ENCODE results near the gene TIMM13. TPM values are rescaled to one million over a fixed set of nuclear protein-coding genes. Genes with fewer than 3 reads are reported as not detected.

TIMM13 gene
- 32.5 and 33.1 TPM in 2 replicates for total RNA-seq

DNA sequence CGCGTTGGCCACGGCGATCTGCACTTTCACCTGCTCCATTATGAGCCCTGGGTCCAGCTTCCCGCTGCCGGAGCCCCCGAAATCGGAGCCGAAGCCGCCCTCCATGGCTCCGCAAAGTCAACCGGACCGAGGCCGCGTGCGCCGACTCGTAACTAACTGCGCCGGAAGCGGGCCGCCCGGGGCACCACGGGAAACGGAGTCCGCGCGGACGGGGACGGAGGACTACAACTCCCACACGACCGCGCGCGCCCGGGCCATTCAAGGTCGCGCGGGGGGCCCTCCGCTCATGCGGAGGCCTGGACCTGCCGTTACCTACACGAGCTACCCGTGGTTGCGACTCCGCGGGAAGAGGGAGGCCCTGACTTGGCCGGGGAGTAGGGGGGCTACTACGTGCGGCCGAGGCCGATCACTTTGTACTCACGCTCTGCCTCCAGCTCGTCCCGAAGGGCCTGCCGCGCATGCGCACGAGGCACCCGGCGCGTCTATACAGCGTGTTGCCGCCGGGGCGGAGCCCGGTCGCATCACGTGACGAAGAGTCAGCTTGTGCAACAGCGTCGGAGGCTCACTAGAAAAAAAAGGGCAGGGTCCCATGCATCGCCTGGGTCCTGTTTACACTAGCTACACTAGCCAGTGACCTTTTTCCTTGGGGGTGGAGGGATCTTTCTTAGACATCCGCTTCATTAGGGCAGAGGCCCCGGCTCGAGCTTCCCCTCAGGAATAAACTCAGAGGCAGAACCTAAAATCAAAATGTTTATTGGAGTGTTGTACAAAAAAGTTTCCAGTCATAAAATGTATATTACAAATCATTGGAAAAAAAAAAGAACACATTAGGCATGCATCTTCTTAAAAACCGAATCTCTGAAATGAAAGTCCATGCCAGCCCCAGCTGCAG lies at the start of gene TIMM13:
Gene TIMM13 (minus strand): TSS at position 158 of the 892 bp plus-strand sequence. CDS start 53 bp downstream, at position 105.

GRCh38 chr19:2475702-2476450 lies 48.5 kb upstream of the TIMM13 start, which contains the start of gene GADD45B:
Gene GADD45B (plus strand): TSS chr19:2476127. CDS start chr19:2476359, 232 bp downstream.

Other genes with a start within 250 kb of the TIMM13 start
- 33.8 and 37.4 TPM in 2 replicates for gene PLEKHJ1, start 191.3 kb downstream of the TIMM13 start, total RNA-seq
- gene SF3A2, start 190.8 kb downstream of the TIMM13 start, total RNA-seq: 20.9 and 33.6 TPM in 2 replicates
- 1.6 and 2.1 TPM in 2 replicates for gene AMH, start 178.3 kb downstream of the TIMM13 start, total RNA-seq
- not detected in 2 replicates for gene JSRP1, start 171.2 kb downstream of the TIMM13 start, total RNA-seq
- gene PEAK3, start 145.4 kb downstream of the TIMM13 start, total RNA-seq: under 0.01 TPM in 1 of 2 replicates, not detected in the other
- not detected in 2 replicates for gene LINGO3, start 119.4 kb downstream of the TIMM13 start, total RNA-seq
- 50.0 and 52.1 TPM in 2 replicates for gene LSM7, start 99.0 kb downstream of the TIMM13 start, total RNA-seq
- 29.3 and 36.0 TPM in 2 replicates for gene SPPL2B, start 98.9 kb downstream of the TIMM13 start, total RNA-seq
- gene TMPRSS9, start 67.3 kb downstream of the TIMM13 start, total RNA-seq: under 0.01 TPM in 1 of 2 replicates, not detected in the other
- 41.1 and 44.9 TPM in 2 replicates for gene LMNB2, start 29.4 kb upstream of the TIMM13 start, total RNA-seq
- gene GADD45B, start 48.5 kb upstream of the TIMM13 start, total RNA-seq: 84.1 and 91.1 TPM in 2 replicates

All from hair follicle dermal papilla cell (primary cell).